Stomach (tissue), 9 donors: ENCODE results near the gene TNFRSF1B. TPM values are rescaled to one million over a fixed set of nuclear protein-coding genes. Genes with fewer than 3 reads are reported as not detected.
"Not testable (repeated sequence)": the region's sequence is repeated elsewhere in the genome, so short reads cannot be mapped to it uniquely, and the experiment has no call there.

Experiments
- DNase-seq, 2 donors: peaks; one replicate each; pipeline versions ENCODE4 v3.0.0 to v3.0.0-alpha.2; 2013 to 2019
- H3K27ac ChIP-seq, 5 donors: fragments of 200-600 bp in 4 of 5; sonication (generic) in 4 of 5; one replicate each; pipeline ENCODE4 v1.5.1; 2013 to 2019; ENCODE audit warnings: mild to moderate bottlenecking in 1 of 5, moderate library complexity in 1 of 5
- H3K27me3 ChIP-seq, 3 donors: fragments of 200-600 bp; sonication (generic); one replicate each; pipeline ENCODE4 v1.5.1; 2017 to 2019; ENCODE audit warnings: mixed run types in 1 of 3
- H3K36me3 ChIP-seq, 4 donors: fragments of 200-600 bp; sonication (generic); 1 replicate in 3 of 4; 2 replicates in 1 of 4; pipeline ENCODE4 v1.5.1; 2016 to 2019
- H3K4me1 ChIP-seq, 4 donors: fragments of 200-600 bp; sonication (generic); one replicate each; pipeline ENCODE4 v1.5.1; 2016 to 2019
- H3K4me3 ChIP-seq, 4 donors: fragments of 200-600 bp; sonication (generic) in 3 of 4; one replicate each; pipeline ENCODE4 v1.5.1; 2016 to 2019; ENCODE audit warnings: mild to moderate bottlenecking in 1 of 4
- H3K9me3 ChIP-seq, 4 donors: fragments of 200-600 bp; sonication (generic); one replicate each; pipeline ENCODE4 v1.5.1; 2016 to 2019
- CTCF ChIP-seq, 7 experiments: fragments of 450-650 bp in 4 of 7; fragments of 200-600 bp in 3 of 7; sonication (generic) in 3 of 7; IDR thresholded peaks; one replicate each; pipeline ENCODE4 v1.5.1; 2016 to 2019; ENCODE audit warnings: antibody characterized with exemption in 7 of 7, control low read depth in 2 of 7, mild to moderate bottlenecking in 1 of 7
- EP300 ChIP-seq: sonication (generic); formaldehyde crosslinking; IDR thresholded peaks from one replicate; pipeline ENCODE4 v1.6.1; 2017; ENCODE audit warnings: antibody characterized with exemption
- POLR2A ChIP-seq, 4 donors: fragments of 450-650 bp; IDR thresholded peaks; one replicate each; pipeline ENCODE4 v1.6.1; 2016; ENCODE audit warnings: antibody characterized with exemption in 4 of 4, control low read depth in 2 of 4, mild to moderate bottlenecking in 1 of 4, moderate library complexity in 1 of 4
- POLR2AphosphoS5 ChIP-seq, 3 donors: sonication (generic); formaldehyde crosslinking; IDR thresholded peaks; one replicate each; pipeline ENCODE4 v1.6.1; 2016; ENCODE audit warnings: antibody characterized with exemption in 3 of 3
- WGBS, 5 donors: extraction: QIAGEN DNeasy Blood & Tissue Kit in 3 of 5; methylation state at CpG; one replicate each; pipeline versions ENCODE4 v1.1.5 to v1.1.7; 2013 to 2018; 5-methylcytosine and 5-hydroxymethylcytosine counted together
- intact Hi-C: fragments of 100-400 bp; cut with DNase I; formaldehyde crosslinking; loops from one replicate; pipeline ENCODE4 v1.15.1; 2023; ENCODE audit warnings: low total_unique reads
- polyA plus RNA-seq, 3 donors: library from polyadenylated mRNA; stranded (reverse); fragments of 200-250 nt; gene quantifications; one replicate each; pipeline ENCODE4 v1.2.3, GENCODE V29; 2013
- total RNA-seq, 5 donors: library from RNA; depleted of rRNA; stranded (reverse); fragments of >200 nt; gene quantifications; one replicate each; pipeline versions ENCODE4 v1.1.0 to v1.2.3, GENCODE V29; 2014 to 2016
- donor health status: healthy with polysubstance abuse.
- donor health status: Bipolar disorder and iron deficiency.
- donor health status: healthy.

The TNFRSF1B gene
- total and polyA plus RNA-seq, 8 donors: 5.4 to 24.3 (median 11.5) TPM

GRCh38 chr1:12219800-12220199 lies 53.0 kb downstream of the TNFRSF1B start:
- Histone ChIP-seq H3K27me3 (no peaks in the 10 kb centered on the region), H3K36me3 (no peaks in the 10 kb centered on the region), H3K4me1 (no peaks in the 10 kb centered on the region), H3K27ac (no peak overlapping the region), H3K4me3 (no peak overlapping the region), H3K9me3 (peaks cover 0 to 6% (median 1%) of the 10 kb centered on the region in 4 donors)
- no peak for TF ChIP-seq CTCF (IDR thresholded peaks at IDR 0.05)
- TF ChIP-seq POLR2AphosphoS5 (IDR thresholded peaks at IDR 0.05): no peak
- TF ChIP-seq POLR2A (IDR thresholded peaks at IDR 0.05): no peak
- TF ChIP-seq EP300: no peak
- WGBS, 5 donors: 81 to 93% (median 88%) methylated on average over 4 of the region's 4 CpGs
- no peak for DNase-seq
- intact Hi-C loops: no loop called here

GRCh38 chr1:12220890-12221289 lies 54.1 kb downstream of the TNFRSF1B start:
- H3K27ac ChIP-seq: no peak overlapping the region
- no peak for DNase-seq
- no peaks in the 10 kb centered on the region for H3K27me3 ChIP-seq
- no peaks in the 10 kb centered on the region for H3K36me3 ChIP-seq
- 31 to 64% (median 63%) methylated on average over 2 of the region's 2 CpGs for WGBS, 5 donors
- intact Hi-C loops: no loop called here
- peaks cover 0 to 6% (median 0%) of the 10 kb centered on the region in 4 donors for H3K9me3 ChIP-seq
- no peaks in the 10 kb centered on the region for H3K4me1 ChIP-seq
- no peak overlapping the region for H3K4me3 ChIP-seq
- TF ChIP-seq POLR2A (IDR thresholded peaks at IDR 0.05) (no peak), POLR2AphosphoS5 (IDR thresholded peaks at IDR 0.05) (no peak), CTCF (IDR thresholded peaks at IDR 0.05) (no peak), EP300 (no peak)

GRCh38 chr1:12222700-12223099 lies 55.9 kb downstream of the TNFRSF1B start:
- H3K4me3 ChIP-seq, H3K27ac ChIP-seq, H3K27me3 ChIP-seq, H3K4me1 ChIP-seq, DNase-seq, H3K9me3 ChIP-seq, intact Hi-C loops, H3K36me3 ChIP-seq: not testable (repeated sequence)
- WGBS, 5 donors: 96 to 100% (median 100%) methylated on average over 1 of the region's 1 CpG

GRCh38 chr1:12224092-12224491 lies 57.3 kb downstream of the TNFRSF1B start:
- WGBS, 5 donors: 87 to 93% (median 91%) methylated on average over 5 to 6 of the region's 6 CpGs
- intact Hi-C loops, H3K4me1 ChIP-seq, H3K27ac ChIP-seq, H3K4me3 ChIP-seq, H3K27me3 ChIP-seq, H3K9me3 ChIP-seq, DNase-seq, H3K36me3 ChIP-seq: not testable (repeated sequence)

- Histone ChIP-seq H3K27me3 (no peaks in the 10 kb centered on the region), H3K27ac (no peak overlapping the region), H3K9me3 (no peaks in the 10 kb centered on the region), H3K4me1 (peaks cover 14 to 37% (median 29%) of the 10 kb centered on the region in 4 donors), H3K4me3 (no peak overlapping the region), H3K36me3 (peaks cover 0 to under 1% (median under 1%) of the 10 kb centered on the region in 4 donors)
- WGBS, 5 donors: 80 to 90% (median 88%) methylated on average over 7 of the region's 7 CpGs
- no peak for TF ChIP-seq EP300
- no peak for TF ChIP-seq CTCF (IDR thresholded peaks at IDR 0.05)
- no peak for TF ChIP-seq POLR2A (IDR thresholded peaks at IDR 0.05)
- TF ChIP-seq POLR2AphosphoS5 (IDR thresholded peaks at IDR 0.05): no peak
- DNase-seq: no peak
- intact Hi-C loops: no loop called here
These were observed 62.2 kb downstream of the TNFRSF1B start for GRCh38 chr1:12228979-12229378.
